ENCODE results near the gene NUDT2.

NUDT2 gene

DNA sequence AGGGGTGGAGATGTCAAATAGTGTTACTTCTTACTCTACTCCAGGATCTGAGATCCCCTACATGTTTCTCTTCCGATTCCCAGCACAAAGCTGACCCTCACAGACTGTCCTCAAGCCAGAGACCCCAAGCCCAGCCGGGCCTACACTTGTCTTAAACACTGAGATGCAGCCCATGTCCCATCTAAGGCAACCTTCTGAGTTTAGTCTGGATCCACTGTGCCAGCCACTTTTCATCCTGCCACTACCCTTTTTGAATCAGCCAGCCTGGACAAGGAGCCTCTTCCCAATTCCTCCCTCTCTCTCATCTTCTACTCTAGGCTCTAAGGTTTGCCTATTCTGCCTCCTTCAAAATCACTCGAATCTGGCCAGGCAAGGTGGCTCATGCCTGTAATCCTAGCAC lies 53.5 kb downstream of the NUDT2 start:
- Mint-ChIP-seq H3K27ac (no peak overlapping the region), H3K27me3 (no peaks in the 10 kb centered on the region), H3K4me1 (ENCODE audit: low read depth) (peaks cover 26% of the 10 kb centered on the region), H3K9me3 (ENCODE audit: low read depth) (no peaks in the 10 kb centered on the region), H3K4me3 (no peak overlapping the region), H3K36me3 (no peaks in the 10 kb centered on the region)

DNA sequence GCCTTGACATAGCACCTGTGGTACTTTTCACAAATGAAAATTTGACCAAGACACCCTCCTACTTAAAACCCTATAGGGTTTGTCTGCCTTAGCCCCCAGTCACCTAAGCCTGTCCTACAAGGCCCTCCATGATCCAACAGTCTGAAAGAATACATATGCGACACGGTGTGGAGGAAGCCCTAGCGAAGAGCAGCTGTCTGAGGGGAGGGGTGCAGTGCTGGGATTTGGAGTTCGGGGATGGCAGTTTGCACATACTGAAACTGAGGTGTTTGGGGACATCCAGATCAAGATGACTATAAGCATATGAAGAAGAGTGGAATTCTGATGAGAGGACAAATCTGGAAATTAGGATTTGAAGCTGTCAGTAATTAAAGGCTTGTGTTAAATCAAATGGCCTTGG lies 54.5 kb downstream of the NUDT2 start:
- Mint-ChIP-seq H3K27me3 (no peaks in the 10 kb centered on the region), H3K4me3 (no peak overlapping the region), H3K9me3 (ENCODE audit: low read depth) (no peaks in the 10 kb centered on the region), H3K36me3 (peaks cover 2% of the 10 kb centered on the region), H3K4me1 (ENCODE audit: low read depth) (peaks cover 19% of the 10 kb centered on the region), H3K27ac (no peak overlapping the region)

DNA sequence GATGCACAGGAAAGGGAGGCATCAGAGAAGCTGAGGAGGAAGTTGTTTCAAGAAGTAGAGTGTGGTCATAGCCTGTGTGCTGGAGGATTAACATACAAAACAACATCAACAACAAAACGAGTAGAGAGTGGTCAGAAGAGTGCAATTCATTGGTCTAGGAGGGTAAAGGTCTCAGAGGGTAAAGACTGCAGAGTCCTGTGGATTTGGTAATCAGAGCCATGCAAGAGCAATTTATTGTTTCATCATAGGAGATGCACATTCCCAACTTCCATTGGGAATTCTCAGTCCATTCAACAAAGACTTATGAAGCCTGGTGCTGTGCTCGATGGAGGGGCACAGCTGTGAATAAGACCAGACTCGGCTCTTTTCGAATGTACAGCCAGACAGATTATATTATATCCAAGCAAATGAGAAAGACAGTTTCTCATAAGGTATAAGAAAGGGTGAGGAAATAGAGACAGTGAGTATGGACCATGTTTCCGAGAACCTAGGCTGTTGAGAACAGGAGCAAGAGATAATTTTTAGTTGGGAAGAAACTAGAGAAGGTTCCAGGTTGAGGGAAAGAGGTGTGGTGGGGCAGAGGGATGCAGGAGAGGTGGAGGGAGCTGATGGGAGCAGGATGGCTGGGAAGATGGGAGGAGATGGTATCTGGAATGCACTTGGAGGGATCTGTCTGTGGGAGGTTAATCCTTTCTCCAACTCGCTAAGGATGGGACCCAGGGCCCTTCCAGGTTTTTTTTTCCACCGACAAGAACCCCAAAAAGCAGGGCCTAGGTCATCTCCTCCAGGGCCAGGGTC lies 55.2 kb downstream of the NUDT2 start:
- Mint-ChIP-seq H3K4me3 (no peak overlapping the region), H3K27ac (no peak overlapping the region), H3K36me3 (peaks cover 2% of the 10 kb centered on the region), H3K4me1 (ENCODE audit: low read depth) (peaks cover 14% of the 10 kb centered on the region), H3K27me3 (no peaks in the 10 kb centered on the region), H3K9me3 (ENCODE audit: low read depth) (no peaks in the 10 kb centered on the region)

DNA sequence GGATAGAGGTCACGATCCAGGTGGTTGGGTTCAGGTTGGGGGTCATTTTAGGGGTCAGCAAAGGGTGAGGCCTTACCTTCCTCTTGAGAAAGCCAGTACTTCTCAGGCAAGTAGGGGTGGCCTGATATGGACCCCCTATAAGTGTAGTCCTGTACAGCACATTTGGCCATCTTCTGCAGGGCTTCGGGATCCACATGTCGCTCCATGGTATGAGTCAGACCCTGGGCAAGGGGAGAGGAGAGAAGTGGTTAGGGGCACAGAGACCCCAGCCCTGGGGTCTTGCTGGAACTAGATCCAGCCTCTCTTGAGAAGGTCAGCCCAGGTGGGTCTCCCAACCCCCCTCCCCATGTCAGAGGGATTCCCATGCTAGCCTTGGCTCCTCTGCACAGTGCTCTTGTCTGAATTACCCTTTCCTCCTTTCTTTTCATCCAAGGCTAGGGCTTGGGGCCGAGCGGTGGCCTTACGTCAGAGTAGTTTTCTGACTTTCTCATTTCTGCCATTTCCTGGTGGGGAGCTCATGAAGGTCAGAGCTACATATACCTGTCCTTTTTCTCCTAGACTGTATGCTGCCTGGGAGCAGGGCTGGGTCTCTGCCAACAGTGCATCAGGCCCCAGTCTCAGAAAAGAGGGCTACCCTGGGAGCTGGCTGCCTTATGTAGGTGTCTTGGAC lies 56.3 kb downstream of the NUDT2 start:
- Mint-ChIP-seq H3K27ac (no peak overlapping the region), H3K4me1 (ENCODE audit: low read depth) (peaks cover 7% of the 10 kb centered on the region), H3K27me3 (no peaks in the 10 kb centered on the region), H3K4me3 (no peak overlapping the region), H3K36me3 (peaks cover 2% of the 10 kb centered on the region), H3K9me3 (ENCODE audit: low read depth) (no peaks in the 10 kb centered on the region)

DNA sequence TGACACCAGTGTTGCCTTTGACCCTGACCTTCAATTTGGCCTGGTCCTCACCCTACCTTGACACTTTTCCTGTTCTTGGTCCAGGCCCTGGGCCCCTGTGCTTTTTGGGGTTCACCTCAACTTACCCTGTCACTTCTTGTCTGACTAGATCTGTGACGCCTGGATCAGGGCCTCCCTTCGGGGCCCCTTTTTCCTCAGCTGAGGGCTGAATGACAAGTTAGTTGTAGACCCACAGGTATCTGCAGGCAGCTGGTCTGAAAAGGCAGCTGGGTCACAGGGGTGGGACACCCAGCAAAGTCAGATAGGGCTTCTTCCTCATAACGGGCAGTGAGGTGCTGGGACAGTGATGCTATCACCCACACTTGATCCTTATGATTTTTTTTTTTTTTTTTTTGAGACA lies 57.3 kb downstream of the NUDT2 start:
- no peak overlapping the region for H3K27ac Mint-ChIP-seq

DNA sequence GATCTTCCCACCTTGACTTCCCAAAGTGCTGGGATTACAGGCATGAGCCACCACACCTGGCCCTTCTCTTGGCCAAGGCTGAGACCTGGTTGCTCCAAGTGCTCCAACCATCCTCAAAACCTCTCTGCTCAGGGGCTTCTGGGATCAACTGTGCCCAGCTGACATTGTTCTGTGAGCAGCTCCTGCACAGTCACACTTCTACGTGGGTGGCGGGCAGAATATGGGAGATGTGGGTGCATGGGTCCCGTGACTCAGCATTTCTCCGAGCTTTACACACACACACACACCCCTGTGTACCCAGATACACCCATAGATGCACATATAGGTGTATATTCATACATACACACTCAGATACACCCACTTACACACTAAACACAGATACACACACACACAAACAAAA lies 57.9 kb downstream of the NUDT2 start:
- Mint-ChIP-seq H3K27ac (no peak overlapping the region), H3K36me3 (peaks cover 2% of the 10 kb centered on the region), H3K4me3 (no peak overlapping the region), H3K4me1 (ENCODE audit: low read depth) (no peaks in the 10 kb centered on the region), H3K27me3 (no peaks in the 10 kb centered on the region), H3K9me3 (ENCODE audit: low read depth) (no peaks in the 10 kb centered on the region)

More for the DNA sequence above, 57.3 kb downstream of the NUDT2 start:
- Mint-ChIP-seq H3K4me3 (no peak overlapping the region), H3K4me1 (ENCODE audit: low read depth) (no peaks in the 10 kb centered on the region), H3K9me3 (ENCODE audit: low read depth) (no peaks in the 10 kb centered on the region), H3K27me3 (no peaks in the 10 kb centered on the region), H3K36me3 (peaks cover 2% of the 10 kb centered on the region)

DNA sequence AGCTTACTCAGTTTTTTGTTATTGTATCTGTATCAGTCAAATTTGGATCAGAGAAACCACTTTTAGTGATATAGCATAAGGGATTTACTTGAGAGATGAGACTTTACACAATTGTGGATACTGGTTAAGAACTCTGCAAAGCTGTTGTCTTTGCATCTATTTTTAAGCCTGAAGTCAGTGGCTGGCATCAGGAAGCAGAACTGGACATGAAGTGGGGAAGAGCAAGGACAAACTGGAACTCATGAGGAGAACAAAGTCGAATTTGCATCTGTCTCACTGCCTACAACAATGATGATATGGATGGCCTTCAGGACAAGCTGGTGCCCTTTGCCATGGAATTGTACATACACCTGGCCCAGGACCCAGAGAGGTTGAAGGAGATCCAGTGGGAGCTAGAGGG lies 63.1 kb downstream of the NUDT2 start:
- Mint-ChIP-seq H3K4me3 (no peak overlapping the region), H3K4me1 (ENCODE audit: low read depth) (no peaks in the 10 kb centered on the region), H3K27ac (no peak overlapping the region), H3K36me3 (peaks cover 2% of the 10 kb centered on the region), H3K27me3 (no peaks in the 10 kb centered on the region), H3K9me3 (ENCODE audit: low read depth) (no peaks in the 10 kb centered on the region)

Measured in activated naive CD8-positive, alpha-beta T cell (primary cell).